H1 (cell line): ENCODE results near the gene MACROD2. TPM values are rescaled to one million over a fixed set of nuclear protein-coding genes. Genes with fewer than 3 reads are reported as not detected.

Experiments used
- JUND ChIP-seq: IDR thresholded peaks from 2 replicates; pipeline ENCODE4 v1.6.1; 2011; ENCODE audit warnings: mild to moderate bottlenecking, improper control_type of control experiment, low read length
- SP1 ChIP-seq: IDR thresholded peaks from 2 replicates; pipeline ENCODE4 v1.6.1; 2011; ENCODE audit warnings: low read depth, low read length
- polyA plus RNA-seq, 7 experiments: library from polyadenylated mRNA; depleted of rRNA in 3 of 7; stranded (reverse) in 5 of 7; unstranded in 2 of 7; fragments of >200 nt in 5 of 7; fragments of 200-250 nt in 2 of 7; gene quantifications; 1 replicate in 5 of 7; 2 replicates in 1 of 7; 4 replicates in 1 of 7; pipeline versions ENCODE4 v1.2.1 to v1.2.3, GENCODE V29; 2011 to 2013; ENCODE audit warnings: missing spikeins in 2 of 7, mixed read lengths in 2 of 7
- total RNA-seq: library from RNA; stranded (reverse); fragmentation: NEBNext Ultra II Directional; extraction: Animal tissue kit (Norgen Biotek cat#: 25700); gene quantifications from 2 replicates; pipeline ENCODE4 v1.2.1, GENCODE V29; 2021

MACROD2 gene
- total and polyA plus RNA-seq, 2 of the 8 experiments (the other 6 are each of a cell fraction or from before 2014, with no cell fraction given) = 0.70 to 3.9 TPM

GRCh38 chr20:15542655-15543054 lies 1547.3 kb downstream of the MACROD2 start (continued):
- TF ChIP-seq JUND (no peak), SP1 (no peak)
